ENCODE results near the gene TMTC1.

The TMTC1 gene

DNA sequence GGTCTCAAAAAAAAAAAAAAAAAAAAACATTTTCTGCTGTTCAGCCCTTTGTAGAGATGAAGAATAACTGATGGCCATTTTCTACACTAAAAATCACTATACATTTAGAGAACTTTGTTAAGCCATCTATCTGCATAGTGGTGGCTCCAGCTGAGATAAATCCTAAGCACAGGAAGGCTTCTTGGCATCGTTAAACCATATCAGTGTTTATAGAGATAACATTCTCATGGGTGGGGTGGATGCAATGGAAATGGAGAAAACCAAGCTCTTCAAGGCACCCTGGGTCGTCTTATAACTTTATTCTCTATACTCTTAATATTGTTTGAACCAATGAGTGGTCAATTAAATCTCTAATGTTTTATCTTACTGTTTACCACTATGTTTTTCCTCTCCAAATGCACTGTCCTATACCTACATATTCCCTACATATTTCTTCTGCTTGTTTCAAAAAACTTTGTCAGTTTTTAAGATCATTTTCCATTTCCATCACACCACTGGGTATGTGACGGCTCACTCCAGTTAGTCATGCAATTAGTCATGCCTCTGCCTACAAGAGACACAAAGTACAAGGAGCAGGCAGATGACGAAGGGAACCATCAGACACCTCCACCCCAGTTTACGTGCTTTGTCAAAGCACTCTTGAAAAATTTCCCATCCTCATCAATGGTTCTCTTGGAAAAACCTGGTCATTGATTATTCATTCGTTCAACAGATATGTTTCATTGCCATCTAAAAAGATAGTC, 166.9 kb downstream of the TMTC1 start:
- no peak overlapping the region for H3K4me3 ChIP-seq (ENCODE audit: low read depth, low read length)
- TF ChIP-seq, protein P1, sequence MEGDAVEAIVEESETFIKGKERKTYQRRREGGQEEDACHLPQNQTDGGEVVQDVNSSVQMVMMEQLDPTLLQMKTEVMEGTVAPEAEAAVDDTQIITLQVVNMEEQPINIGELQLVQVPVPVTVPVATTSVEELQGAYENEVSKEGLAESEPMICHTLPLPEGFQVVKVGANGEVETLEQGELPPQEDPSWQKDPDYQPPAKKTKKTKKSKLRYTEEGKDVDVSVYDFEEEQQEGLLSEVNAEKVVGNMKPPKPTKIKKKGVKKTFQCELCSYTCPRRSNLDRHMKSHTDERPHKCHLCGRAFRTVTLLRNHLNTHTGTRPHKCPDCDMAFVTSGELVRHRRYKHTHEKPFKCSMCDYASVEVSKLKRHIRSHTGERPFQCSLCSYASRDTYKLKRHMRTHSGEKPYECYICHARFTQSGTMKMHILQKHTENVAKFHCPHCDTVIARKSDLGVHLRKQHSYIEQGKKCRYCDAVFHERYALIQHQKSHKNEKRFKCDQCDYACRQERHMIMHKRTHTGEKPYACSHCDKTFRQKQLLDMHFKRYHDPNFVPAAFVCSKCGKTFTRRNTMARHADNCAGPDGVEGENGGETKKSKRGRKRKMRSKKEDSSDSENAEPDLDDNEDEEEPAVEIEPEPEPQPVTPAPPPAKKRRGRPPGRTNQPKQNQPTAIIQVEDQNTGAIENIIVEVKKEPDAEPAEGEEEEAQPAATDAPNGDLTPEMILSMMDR (IDR thresholded peaks at IDR 0.05; ENCODE audit: low read depth, low read length): no peak
- DNase-seq (ENCODE audit: low read depth, low spot score): peak; percentile 84
- in situ Hi-C loops (cut with HindIII; ENCODE audit: low sequenced_read_pairs): no loop called here

DNA sequence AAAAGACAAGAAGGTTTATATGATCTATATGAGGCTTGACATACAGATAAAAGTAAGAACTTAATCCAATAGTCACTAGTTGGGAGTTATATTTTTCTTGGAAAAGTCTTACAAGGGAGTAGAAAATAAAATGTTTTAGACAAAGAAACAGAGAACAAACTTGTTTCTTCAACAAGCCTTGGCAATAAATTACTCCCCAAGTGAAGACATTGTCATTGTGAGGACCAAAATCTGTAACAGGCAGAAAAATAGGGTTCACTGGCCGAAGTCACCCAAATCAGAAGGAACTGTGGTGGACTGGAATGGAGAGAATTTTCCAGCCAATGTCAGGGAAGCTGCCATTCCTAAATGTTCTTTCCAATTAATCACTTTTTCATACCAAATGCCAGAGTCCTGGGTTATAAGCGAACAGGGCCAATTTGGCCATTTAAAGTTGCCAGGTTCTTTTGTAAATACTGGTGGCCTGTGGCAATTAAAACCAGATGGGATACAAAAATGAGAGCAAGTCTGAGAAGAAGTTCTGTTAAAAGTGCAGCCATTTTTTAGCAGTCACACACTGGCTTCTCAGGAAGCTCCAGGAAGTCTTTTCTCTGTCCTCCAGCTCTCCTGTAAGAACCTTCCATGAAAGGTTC, 168.9 kb downstream of the TMTC1 start:
- TF ChIP-seq, protein P1 (IDR thresholded peaks at IDR 0.05; ENCODE audit: low read depth, low read length): no peak
- H3K4me3 ChIP-seq (ENCODE audit: low read depth, low read length): no peak overlapping the region
- in situ Hi-C loops (cut with HindIII; ENCODE audit: low sequenced_read_pairs): no loop called here
- no peak for DNase-seq (ENCODE audit: low read depth, low spot score)

DNA sequence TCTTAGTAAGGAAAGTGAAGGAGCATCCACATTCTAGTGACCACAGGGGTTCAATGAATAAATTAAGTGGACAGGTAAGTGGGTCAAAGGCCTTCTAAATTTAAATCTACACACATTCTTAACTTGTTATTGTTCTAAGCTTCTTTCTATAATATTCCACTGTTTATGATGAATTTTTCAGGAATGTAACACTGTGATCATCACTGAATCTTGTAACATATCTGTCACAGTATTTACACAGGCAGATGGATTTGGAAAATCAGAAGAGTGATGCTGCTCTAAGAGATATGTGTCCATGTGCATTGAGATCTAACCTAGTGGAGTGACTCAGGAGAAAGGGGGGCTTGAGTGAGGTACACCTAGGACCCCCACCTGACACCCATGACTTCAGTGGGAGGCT, 170.8 kb downstream of the TMTC1 start:
- TF ChIP-seq, protein P1 (IDR thresholded peaks at IDR 0.05; ENCODE audit: low read depth, low read length): no peak
- DNase-seq (ENCODE audit: low read depth, low spot score): no peak
- no peak overlapping the region for H3K4me3 ChIP-seq (ENCODE audit: low read depth, low read length)
- in situ Hi-C loops (cut with HindIII; ENCODE audit: low sequenced_read_pairs): no loop called here

DNA sequence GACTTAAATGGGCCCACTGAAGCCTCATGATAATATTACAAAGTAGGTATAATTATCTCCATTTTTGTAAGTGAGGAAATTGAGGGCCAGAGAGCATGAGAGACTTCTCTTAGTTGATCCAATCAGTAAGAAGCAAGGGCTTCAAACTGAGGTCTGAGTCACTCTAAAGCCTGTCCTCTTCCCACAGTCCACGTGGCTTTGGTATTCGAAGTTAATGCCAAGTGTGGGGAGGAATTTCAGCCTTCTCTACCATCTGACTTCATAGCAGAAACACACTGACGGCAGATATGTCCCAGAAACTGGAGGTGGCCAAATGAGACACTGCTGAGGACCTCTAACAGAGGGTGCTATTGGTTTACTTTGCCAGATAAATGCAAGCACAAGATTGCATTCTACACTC, 171.8 kb downstream of the TMTC1 start:
- in situ Hi-C loops (cut with HindIII; ENCODE audit: low sequenced_read_pairs): no loop called here
- TF ChIP-seq, protein P1 (IDR thresholded peaks at IDR 0.05; ENCODE audit: low read depth, low read length): no peak
- H3K4me3 ChIP-seq (ENCODE audit: low read depth, low read length): no peak overlapping the region
- peak; percentile 82 for DNase-seq (ENCODE audit: low read depth, low spot score)

DNA sequence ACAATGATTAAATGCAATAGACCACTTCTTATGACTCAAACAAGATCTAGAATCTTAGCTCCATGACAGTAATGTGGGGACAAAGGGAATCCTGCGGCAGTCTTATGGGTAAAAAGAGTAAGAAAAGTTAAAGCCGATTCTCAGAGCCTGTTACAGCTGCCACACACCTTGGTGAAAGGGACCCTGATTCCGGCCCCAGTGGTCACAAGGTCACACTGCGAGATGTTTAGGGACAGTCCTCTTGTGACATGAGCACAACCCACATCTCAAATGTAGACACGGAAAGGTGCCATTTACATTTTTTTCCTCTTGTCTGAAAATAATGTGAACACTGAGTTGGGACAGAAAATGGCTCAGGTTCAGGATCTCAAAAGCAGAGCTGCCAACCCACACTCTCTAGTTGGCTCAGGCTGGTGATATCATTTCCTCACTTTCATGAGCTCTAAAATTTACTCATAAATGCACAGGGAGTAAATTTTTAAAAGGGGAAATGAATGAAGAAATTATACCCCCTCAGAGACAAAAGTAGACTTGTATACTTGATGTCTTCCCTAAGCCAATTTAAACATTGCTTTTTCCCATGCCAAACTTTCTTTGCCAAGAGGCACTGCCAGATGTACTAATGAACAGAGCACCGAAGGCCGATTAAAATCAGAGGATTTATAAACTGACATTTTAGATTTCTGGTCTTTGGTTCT, 173.1 kb downstream of the TMTC1 start:
- TF ChIP-seq, protein P1 (IDR thresholded peaks at IDR 0.05; ENCODE audit: low read depth, low read length): no peak
- no peak overlapping the region for H3K4me3 ChIP-seq (ENCODE audit: low read depth, low read length)
- in situ Hi-C loops (cut with HindIII; ENCODE audit: low sequenced_read_pairs): no loop called here
- no peak for DNase-seq (ENCODE audit: low read depth, low spot score)

DNA sequence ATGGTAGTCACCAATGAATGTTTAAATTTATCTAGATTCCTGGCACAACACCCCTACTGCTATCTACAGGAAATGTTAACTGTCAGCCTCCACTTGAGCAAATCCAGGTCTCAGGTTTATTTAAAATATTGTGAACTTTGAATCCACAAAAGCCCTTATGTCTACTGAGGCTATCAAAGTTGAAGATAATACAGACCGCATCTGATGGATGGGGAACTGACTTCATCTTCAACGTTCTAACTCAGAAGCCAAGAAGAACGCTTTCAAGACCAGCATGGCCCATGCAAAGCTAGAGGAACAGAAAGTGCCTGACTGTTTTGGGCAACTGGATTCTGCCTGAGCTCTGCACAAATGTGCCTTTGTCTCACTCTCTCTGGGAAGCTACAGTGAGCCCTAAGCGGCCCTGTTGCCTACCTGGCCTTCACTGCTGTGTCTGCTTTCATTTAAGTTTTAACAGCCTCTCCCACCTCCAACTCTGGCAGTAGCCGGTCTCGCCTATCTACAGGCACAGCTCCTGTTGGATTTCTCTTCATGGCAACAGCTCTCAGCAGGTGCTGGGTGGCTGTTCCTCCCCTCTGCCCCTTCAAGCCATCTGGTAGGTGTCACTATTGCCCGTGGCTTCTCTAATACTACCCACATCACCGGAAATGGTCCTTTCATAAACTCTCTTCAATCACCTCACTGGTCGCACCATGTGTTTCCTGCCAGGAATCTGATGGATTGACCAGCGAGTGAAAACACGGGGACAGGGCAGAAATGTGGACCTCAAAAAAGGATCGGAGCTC, 174.1 kb downstream of the TMTC1 start:
- H3K4me3 ChIP-seq (ENCODE audit: low read depth, low read length): no peak overlapping the region
- TF ChIP-seq, protein P1 (IDR thresholded peaks at IDR 0.05; ENCODE audit: low read depth, low read length): no peak
- DNase-seq (ENCODE audit: low read depth, low spot score): no peak
- in situ Hi-C loops (cut with HindIII; ENCODE audit: low sequenced_read_pairs): no loop called here
